HAP-1 (cell line): ENCODE measurements around the gene PPFIBP2.
A peak's percentile ranks its signal among the peaks of the same experiment; 100 is the strongest.

Source experiments
- DNase-seq, 2 experiments: peaks; one replicate each; pipeline ENCODE4 v3.0.0-alpha.2; 2016 to 2020; ENCODE audit warnings: low spot score in 2 of 2
- H3K27me3 ChIP-seq: fragments of 250-450 bp; sonication (Bioruptor Pico); 2 replicates; pipeline ENCODE4 v1.5.1; 2020; ENCODE audit warnings: low read depth, mild to moderate bottlenecking, moderate library complexity
- H3K36me3 ChIP-seq: fragments of 250-450 bp; sonication (Bioruptor Pico); replicated peaks from 2 replicates; pipeline ENCODE4 v1.5.1; 2020; ENCODE audit warnings: mild to moderate bottlenecking
- H3K4me1 ChIP-seq: fragments of 250-450 bp; sonication (Bioruptor Pico); 2 replicates; pipeline ENCODE4 v1.5.1; 2020; ENCODE audit warnings: mild to moderate bottlenecking
- H3K4me3 ChIP-seq: fragments of 250-450 bp; sonication (Bioruptor Pico); 2 replicates; pipeline ENCODE4 v1.5.1; 2020; ENCODE audit warnings: mild to moderate bottlenecking, moderate library complexity
- H3K9me3 ChIP-seq: fragments of 250-450 bp; sonication (Bioruptor Pico); 2 replicates; pipeline ENCODE4 v1.5.1; 2020; ENCODE audit warnings: mild to moderate bottlenecking, moderate library complexity
- in situ Hi-C: fragments of 300-500 bp; cut with MboI; formaldehyde crosslinking; loops from 3 replicates; pipeline ENCODE4 v1.14.3; 2020; ENCODE audit warnings: low sequenced_read_pairs, inconsistent platforms, mixed read lengths

The PPFIBP2 gene

GRCh38 chr11:7666292-7666866 is 152.6 kb downstream of the PPFIBP2 start:
- Histone ChIP-seq H3K4me3 (no peak overlapping the region), H3K36me3 (no peaks in the 10 kb centered on the region), H3K4me1 (peaks cover 21% of the 10 kb centered on the region), H3K27me3 (no peaks in the 10 kb centered on the region), H3K9me3 (no peaks in the 10 kb centered on the region)
- no peak for DNase-seq
- in situ Hi-C loops: loop anchor here (25.0 kb wide), 1 partner anchor 504 kb away; no protein-coding TSS in a partner anchor

- Histone ChIP-seq H3K27me3 (no peaks in the 10 kb centered on the region), H3K9me3 (no peaks in the 10 kb centered on the region), H3K4me1 (peaks cover 21% of the 10 kb centered on the region), H3K4me3 (no peak overlapping the region), H3K36me3 (no peaks in the 10 kb centered on the region)
- in situ Hi-C loops: loop anchor here (25.0 kb wide), 1 partner anchor 505 kb away; no protein-coding TSS in a partner anchor
- DNase-seq: peak; percentile 29 to 49
These were observed 153.7 kb downstream of the PPFIBP2 start for GRCh38 chr11:7667460-7667859.

GRCh38 chr11:7668464-7668863 is 154.7 kb downstream of the PPFIBP2 start:
- no peak overlapping the region for H3K4me3 ChIP-seq
- H3K9me3 ChIP-seq: no peaks in the 10 kb centered on the region
- peaks cover 21% of the 10 kb centered on the region for H3K4me1 ChIP-seq
- DNase-seq: no peak
- H3K27me3 ChIP-seq: no peaks in the 10 kb centered on the region
- no peaks in the 10 kb centered on the region for H3K36me3 ChIP-seq
- in situ Hi-C loops: loop anchor here (25.0 kb wide), 1 partner anchor 506 kb away; no protein-coding TSS in a partner anchor

- in situ Hi-C loops: loop anchor here (25.0 kb wide), 1 partner anchor 507 kb away; no protein-coding TSS in a partner anchor
- H3K36me3 ChIP-seq: no peaks in the 10 kb centered on the region
- peaks cover 21% of the 10 kb centered on the region for H3K4me1 ChIP-seq
These were observed 155.1 kb downstream of the PPFIBP2 start for GRCh38 chr11:7668911-7669310.

GRCh38 chr11:7670641-7671040 is 156.8 kb downstream of the PPFIBP2 start:
- in situ Hi-C loops: loop anchor here (25.0 kb wide), 1 partner anchor 508 kb away; no protein-coding TSS in a partner anchor
- no peak for DNase-seq
- Histone ChIP-seq H3K9me3 (no peaks in the 10 kb centered on the region), H3K27me3 (no peaks in the 10 kb centered on the region), H3K4me3 (no peak overlapping the region), H3K36me3 (no peaks in the 10 kb centered on the region), H3K4me1 (peaks cover 19% of the 10 kb centered on the region)

More at GRCh38 chr11:7668911-7669310, 155.1 kb downstream of the PPFIBP2 start:
- peak; percentile 38 to 72 for DNase-seq
- Histone ChIP-seq H3K9me3 (no peaks in the 10 kb centered on the region), H3K27me3 (no peaks in the 10 kb centered on the region), H3K4me3 (no peak overlapping the region)

DNA sequence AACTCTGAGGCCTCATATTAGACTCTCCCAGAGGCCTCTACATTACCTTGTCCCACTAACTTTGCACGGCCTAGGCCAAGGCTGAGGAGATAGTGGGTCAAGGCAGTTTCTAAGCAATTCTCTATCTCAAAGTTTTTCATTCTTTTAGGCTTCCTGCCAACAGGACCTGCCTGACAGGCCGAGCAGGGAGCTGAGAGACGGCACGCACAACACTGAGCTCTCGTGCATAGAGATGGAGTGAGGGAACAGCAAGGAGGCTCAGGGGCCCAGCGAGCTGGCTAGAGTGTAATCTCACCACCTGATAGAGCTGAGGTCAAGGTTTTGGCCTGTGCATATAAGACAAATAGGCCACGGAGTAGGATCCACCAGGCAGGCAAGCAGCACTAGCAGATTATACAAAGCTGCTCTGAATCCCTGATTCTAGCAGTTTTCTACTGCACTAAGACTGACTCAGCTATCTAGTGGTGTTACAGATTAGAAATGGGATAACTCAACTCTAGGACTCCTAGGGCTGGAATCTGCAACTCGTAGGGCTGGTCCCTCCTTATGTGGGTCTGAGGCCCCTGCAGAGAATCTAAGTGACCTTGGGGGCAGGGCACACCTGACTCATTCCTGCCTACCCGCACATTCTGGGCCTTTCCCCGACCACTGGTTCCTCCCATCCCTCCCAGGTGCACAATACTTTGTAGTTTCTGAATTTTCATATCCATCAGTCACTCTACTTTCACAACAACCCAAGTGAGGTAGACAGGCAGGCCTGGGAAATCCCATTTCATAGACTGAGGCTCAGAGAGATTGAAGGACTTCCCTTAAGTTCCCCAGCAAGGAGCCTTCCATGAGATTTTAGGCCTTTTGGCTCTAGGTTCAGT is 157.8 kb downstream of the PPFIBP2 start:
- H3K9me3 ChIP-seq: no peaks in the 10 kb centered on the region
- in situ Hi-C loops: loop anchor here (25.0 kb wide), 1 partner anchor 509 kb away; no protein-coding TSS in a partner anchor
- H3K4me3 ChIP-seq: no peak overlapping the region
- H3K27me3 ChIP-seq: no peaks in the 10 kb centered on the region
- no peak for DNase-seq
- H3K4me1 ChIP-seq: peaks cover 19% of the 10 kb centered on the region
- no peaks in the 10 kb centered on the region for H3K36me3 ChIP-seq

GRCh38 chr11:7672276-7672959 is 158.6 kb downstream of the PPFIBP2 start:
- Histone ChIP-seq H3K4me1 (peaks cover 26% of the 10 kb centered on the region), H3K9me3 (0 out of 2 replicates have a peak, but pooled peaks cover 3% of the 10 kb centered on the region), H3K27me3 (no peaks in the 10 kb centered on the region), H3K4me3 (no peak overlapping the region), H3K36me3 (no peaks in the 10 kb centered on the region)
- no peak for DNase-seq
- in situ Hi-C loops: loop anchor here (25.0 kb wide), 1 partner anchor 510 kb away; no protein-coding TSS in a partner anchor

GRCh38 chr11:7672960-7673723 is 159.3 kb downstream of the PPFIBP2 start, which contains the start of gene CYB5R2:
Gene CYB5R2, minus strand, starts transcription at chr11:7673500. Its CDS starts 675 bp downstream, at chr11:7672825.
- Histone ChIP-seq H3K4me1 (peaks cover 23% of the 10 kb centered on the region), H3K9me3 (0 out of 2 replicates have a peak, but pooled peaks cover 3% of the 10 kb centered on the region), H3K27me3 (no peaks in the 10 kb centered on the region), H3K4me3 (no peak within 1 kb of the TSS), H3K36me3 (no peaks in the 10 kb centered on the region)
- DNase-seq: no peak
- in situ Hi-C loops: loop anchor here (25.0 kb wide), 1 partner anchor 511 kb away; no protein-coding TSS in a partner anchor

DNA sequence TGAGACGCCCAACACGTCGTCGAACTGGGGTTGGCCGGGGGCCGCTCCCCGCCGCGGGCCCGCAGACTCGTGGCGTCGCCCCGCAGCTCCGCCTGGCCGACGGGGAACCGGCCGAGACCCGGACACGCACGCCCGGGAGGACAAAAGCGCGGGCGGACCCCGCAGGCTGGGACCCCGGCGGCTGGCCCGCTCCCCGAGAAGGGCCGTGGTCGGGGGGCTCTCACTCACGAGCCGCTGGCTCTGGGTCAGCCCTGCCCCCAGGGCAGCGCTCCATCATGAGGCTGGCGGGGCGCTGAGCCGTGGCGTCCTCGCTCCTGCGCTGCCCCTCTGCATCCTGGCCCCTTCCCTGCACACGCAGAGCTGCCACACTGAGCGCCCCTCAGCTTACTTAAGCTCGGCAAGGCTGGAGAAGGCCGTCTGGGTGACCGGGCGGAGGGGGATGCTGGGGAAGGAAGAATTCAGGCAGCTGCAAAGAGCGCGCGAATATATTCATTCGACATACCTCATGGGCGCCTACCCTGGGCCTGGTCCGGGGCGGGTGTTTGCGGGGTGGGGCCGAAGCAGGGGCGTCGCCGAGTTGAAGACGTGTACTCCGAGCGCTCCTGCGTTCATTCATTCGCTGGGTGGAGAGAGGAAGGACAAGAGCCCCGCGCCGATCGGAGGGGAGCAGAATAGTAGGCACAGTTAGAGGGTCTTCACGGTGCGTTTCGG is 160.1 kb downstream of the PPFIBP2 start:
- Histone ChIP-seq H3K36me3 (no peaks in the 10 kb centered on the region), H3K27me3 (no peaks in the 10 kb centered on the region), H3K9me3 (0 out of 2 replicates have a peak, but pooled peaks cover 3% of the 10 kb centered on the region), H3K4me1 (peaks cover 15% of the 10 kb centered on the region), H3K4me3 (no peak overlapping the region)
- in situ Hi-C loops: loop anchor here (25.0 kb wide), 1 partner anchor 512 kb away; no protein-coding TSS in a partner anchor
- no peak for DNase-seq

- no peak overlapping the region for H3K4me3 ChIP-seq
- H3K4me1 ChIP-seq: peaks cover 10% of the 10 kb centered on the region
- no peaks in the 10 kb centered on the region for H3K36me3 ChIP-seq
- H3K27me3 ChIP-seq: no peaks in the 10 kb centered on the region
- no peak for DNase-seq
- H3K9me3 ChIP-seq: 0 out of 2 replicates have a peak, but pooled peaks cover 3% of the 10 kb centered on the region
- in situ Hi-C loops: no loop called here
These were observed 161.8 kb downstream of the PPFIBP2 start for GRCh38 chr11:7675631-7676030.

DNA sequence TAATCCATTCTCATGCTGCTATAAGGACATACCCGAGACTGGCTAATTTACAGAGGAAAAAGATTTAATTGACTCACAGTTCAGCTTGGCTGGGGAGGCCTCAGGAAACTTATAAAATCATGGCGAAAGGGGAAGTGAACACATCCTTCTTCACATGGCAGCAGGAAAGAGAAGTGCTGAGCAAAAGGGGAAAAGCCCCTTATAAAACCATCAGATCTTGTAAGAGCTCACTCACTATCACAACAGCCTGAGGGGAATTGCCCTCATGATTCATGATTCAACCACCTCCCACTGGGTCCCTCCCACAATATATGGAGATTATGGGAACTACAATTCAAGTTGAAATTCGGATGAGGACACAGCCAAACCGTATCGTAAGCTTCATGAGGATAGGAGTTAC is 163.3 kb downstream of the PPFIBP2 start:
- Histone ChIP-seq H3K4me3 (no peak overlapping the region), H3K4me1 (peaks cover 10% of the 10 kb centered on the region), H3K27me3 (no peaks in the 10 kb centered on the region), H3K36me3 (no peaks in the 10 kb centered on the region), H3K9me3 (0 out of 2 replicates have a peak, but pooled peaks cover 3% of the 10 kb centered on the region)
- in situ Hi-C loops: no loop called here
- DNase-seq: peak in 1 of 2 experiments; percentile 8

GRCh38 chr11:7677796-7678201 is 164.0 kb downstream of the PPFIBP2 start:
- DNase-seq: no peak
- H3K4me3 ChIP-seq: no peak overlapping the region
- H3K4me1 ChIP-seq: peaks cover 10% of the 10 kb centered on the region
- H3K27me3 ChIP-seq: peaks cover 7% of the 10 kb centered on the region; the same call in 1 of the 2 replicates
- in situ Hi-C loops: no loop called here
- H3K9me3 ChIP-seq: 0 out of 2 replicates have a peak, but pooled peaks cover 3% of the 10 kb centered on the region
- no peaks in the 10 kb centered on the region for H3K36me3 ChIP-seq
